ENCODE data around the gene JAGN1. TPM values are rescaled to one million over a fixed set of nuclear protein-coding genes. Genes with fewer than 3 reads are reported as not detected.
A peak's percentile ranks its signal among the peaks of the same experiment; 100 is the strongest.

The JAGN1 gene
- total and polyA plus RNA-seq, 4 experiments from 2014 or later: 26.5 to 48.3 (median 35.0) TPM

GRCh38 chr3:9903238-9903624, 12.8 kb downstream of the JAGN1 start:
- Histone ChIP-seq H3K27me3 (ENCODE audit: insufficient read depth, low read length) (no peaks in the 10 kb centered on the region), H3K36me3 (ENCODE audit: insufficient read depth, low read length) (no peaks in the 10 kb centered on the region), H3K9me3 (ENCODE audit: control insufficient read depth in 1 of 2, low read length in 2 of 2) (no peaks in the 10 kb centered on the region), H3K4me3 (ENCODE audit: low read length in 2 of 2) (no peak overlapping the region), H3K4me1 (ENCODE audit: insufficient read depth, low read length) (peaks cover 29% of the 10 kb centered on the region), H3K27ac (ENCODE audit: low read depth, low read length) (no peak overlapping the region)
- intact Hi-C loops (cut with micrococcal nuclease): no loop called here
- no peak for DNase-seq
- H3K27me3 Mint-ChIP-seq: no peaks in the 10 kb centered on the region
- peaks cover 21 to 40% (median 23%) of the 10 kb centered on the region in 4 donors for H3K4me1 Mint-ChIP-seq
- POLR2A ChIA-PET (ENCODE audit: partially characterized antibody): interaction anchor here (1.0 to 5.0 kb wide), 6 partner anchors 10 to 291 kb away, joined by 3 to 40 read pairs (median 16); partner anchors contain the start of genes CRELD1 and JAGN1
- H3K4me3 Mint-ChIP-seq: peak overlapping the region; percentile 45 to 79 (median 72)
- peak overlapping the region in 4 of 7 donors; percentile 17 to 85 (median 46) for H3K27ac Mint-ChIP-seq
- CTCF ChIA-PET (ENCODE audit: partially characterized antibody): interaction anchor here (1.1 to 1.8 kb wide), 3 partner anchors 30 to 54 kb away, joined by 4 read pairs; no protein-coding TSS in a partner anchor
- H3K9me3 Mint-ChIP-seq: no peaks in the 10 kb centered on the region
- H3K36me3 Mint-ChIP-seq: no peaks in the 10 kb centered on the region

- H3K4me1 Mint-ChIP-seq: peaks cover 19 to 33% (median 26%) of the 10 kb centered on the region in 4 donors
- no peak for DNase-seq
- no peaks in the 10 kb centered on the region for H3K27me3 ChIP-seq (ENCODE audit: insufficient read depth, low read length)
- H3K36me3 Mint-ChIP-seq: no peaks in the 10 kb centered on the region
- ChIA-PET CTCF (ENCODE audit: partially characterized antibody) (interaction anchor here (1.8 kb wide), 1 partner anchor 29 kb away, joined by 4 read pairs; no protein-coding TSS in a partner anchor), POLR2A (ENCODE audit: partially characterized antibody) (interaction anchor here (4.0 to 5.0 kb wide), 2 partner anchors 12 to 28 kb away, joined by 30 to 40 read pairs; partner anchors contain the start of genes CRELD1 and JAGN1)
- no peaks in the 10 kb centered on the region for H3K27me3 Mint-ChIP-seq
- H3K27ac ChIP-seq (ENCODE audit: low read depth, low read length): no peak overlapping the region
- no peaks in the 10 kb centered on the region for H3K9me3 ChIP-seq (ENCODE audit: control insufficient read depth in 1 of 2, low read length in 2 of 2)
- intact Hi-C loops (cut with micrococcal nuclease): no loop called here
- no peaks in the 10 kb centered on the region for H3K36me3 ChIP-seq (ENCODE audit: insufficient read depth, low read length)
- peak overlapping the region in 2 of 8 donors; percentile 43 to 59 for H3K4me3 Mint-ChIP-seq
- H3K4me1 ChIP-seq (ENCODE audit: insufficient read depth, low read length): peaks cover 32% of the 10 kb centered on the region
- no peak overlapping the region for H3K4me3 ChIP-seq (ENCODE audit: low read length in 2 of 2)
- H3K27ac Mint-ChIP-seq: peak overlapping the region in 3 of 7 donors; percentile 9 to 84 (median 64)
- H3K9me3 Mint-ChIP-seq: no peaks in the 10 kb centered on the region
Measured at GRCh38 chr3:9903904-9904303, 13.5 kb downstream of the JAGN1 start.

GRCh38 chr3:9906480-9906879, 16.1 kb downstream of the JAGN1 start:
- H3K36me3 Mint-ChIP-seq: no peaks in the 10 kb centered on the region
- intact Hi-C loops (cut with micrococcal nuclease): no loop called here
- no peaks in the 10 kb centered on the region for H3K27me3 ChIP-seq (ENCODE audit: insufficient read depth, low read length)
- no peaks in the 10 kb centered on the region for H3K27me3 Mint-ChIP-seq
- H3K4me3 Mint-ChIP-seq: no peak overlapping the region
- peaks cover 21 to 41% (median 33%) of the 10 kb centered on the region in 4 donors for H3K4me1 Mint-ChIP-seq
- POLR2A ChIA-PET (ENCODE audit: partially characterized antibody): interaction anchor here (1.0 to 1.3 kb wide), 2 partner anchors 15 to 27 kb away, joined by 3 read pairs; partner anchors contain the start of gene CRELD1
- H3K9me3 ChIP-seq (ENCODE audit: control insufficient read depth in 1 of 2, low read length in 2 of 2): no peaks in the 10 kb centered on the region
- no peak overlapping the region for H3K27ac Mint-ChIP-seq
- CTCF ChIA-PET (ENCODE audit: partially characterized antibody): interaction anchor here (1.1 kb wide), 1 partner anchor 40 kb away, joined by 5 read pairs; no protein-coding TSS in a partner anchor
- H3K36me3 ChIP-seq (ENCODE audit: insufficient read depth, low read length): no peaks in the 10 kb centered on the region
- no peak overlapping the region for H3K27ac ChIP-seq (ENCODE audit: low read depth, low read length)
- DNase-seq: no peak
- no peak overlapping the region for H3K4me3 ChIP-seq (ENCODE audit: low read length in 2 of 2)
- peaks cover 37% of the 10 kb centered on the region for H3K4me1 ChIP-seq (ENCODE audit: insufficient read depth, low read length)
- H3K9me3 Mint-ChIP-seq: no peaks in the 10 kb centered on the region

DNA sequence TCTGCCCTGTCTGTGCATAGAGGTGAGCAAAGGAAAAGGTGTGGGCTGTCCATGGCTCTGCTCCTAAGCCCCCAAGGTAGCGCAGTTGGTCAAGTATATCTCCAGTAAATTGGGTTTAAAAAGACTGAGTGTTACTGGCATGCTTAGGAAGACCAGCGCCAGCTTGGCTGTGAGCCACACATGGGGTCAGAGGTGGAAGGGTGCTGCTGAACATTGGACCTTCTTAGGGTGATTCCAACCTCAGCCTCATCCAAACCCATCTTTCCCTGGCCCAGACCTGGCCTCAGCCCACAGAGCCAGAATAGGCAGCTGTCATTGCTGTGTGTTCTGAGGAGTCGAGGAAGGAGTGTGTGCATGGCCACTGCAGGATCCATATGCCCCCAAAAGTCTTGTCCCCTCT, 17.9 kb downstream of the JAGN1 start:
- Mint-ChIP-seq H3K9me3 (no peaks in the 10 kb centered on the region), H3K4me1 (peaks cover 16 to 37% (median 28%) of the 10 kb centered on the region in 4 donors), H3K27ac (no peak overlapping the region), H3K36me3 (no peaks in the 10 kb centered on the region), H3K27me3 (peaks cover 0 to 2% of the 10 kb centered on the region in 2 donors), H3K4me3 (no peak overlapping the region)
- Histone ChIP-seq H3K9me3 (ENCODE audit: control insufficient read depth in 1 of 2, low read length in 2 of 2) (no peaks in the 10 kb centered on the region), H3K27ac (ENCODE audit: low read depth, low read length) (no peak overlapping the region), H3K4me1 (ENCODE audit: insufficient read depth, low read length) (peaks cover 34% of the 10 kb centered on the region), H3K4me3 (ENCODE audit: low read length in 2 of 2) (no peak overlapping the region), H3K27me3 (ENCODE audit: insufficient read depth, low read length) (no peaks in the 10 kb centered on the region), H3K36me3 (ENCODE audit: insufficient read depth, low read length) (no peaks in the 10 kb centered on the region)
- intact Hi-C loops (cut with micrococcal nuclease): no loop called here
- ChIA-PET CTCF (ENCODE audit: partially characterized antibody) (no interaction called here), POLR2A (ENCODE audit: partially characterized antibody) (interaction anchor here (2.6 kb wide), 1 partner anchor 25 kb away, joined by 6 read pairs; no protein-coding TSS in a partner anchor)
- no peak for DNase-seq

DNA sequence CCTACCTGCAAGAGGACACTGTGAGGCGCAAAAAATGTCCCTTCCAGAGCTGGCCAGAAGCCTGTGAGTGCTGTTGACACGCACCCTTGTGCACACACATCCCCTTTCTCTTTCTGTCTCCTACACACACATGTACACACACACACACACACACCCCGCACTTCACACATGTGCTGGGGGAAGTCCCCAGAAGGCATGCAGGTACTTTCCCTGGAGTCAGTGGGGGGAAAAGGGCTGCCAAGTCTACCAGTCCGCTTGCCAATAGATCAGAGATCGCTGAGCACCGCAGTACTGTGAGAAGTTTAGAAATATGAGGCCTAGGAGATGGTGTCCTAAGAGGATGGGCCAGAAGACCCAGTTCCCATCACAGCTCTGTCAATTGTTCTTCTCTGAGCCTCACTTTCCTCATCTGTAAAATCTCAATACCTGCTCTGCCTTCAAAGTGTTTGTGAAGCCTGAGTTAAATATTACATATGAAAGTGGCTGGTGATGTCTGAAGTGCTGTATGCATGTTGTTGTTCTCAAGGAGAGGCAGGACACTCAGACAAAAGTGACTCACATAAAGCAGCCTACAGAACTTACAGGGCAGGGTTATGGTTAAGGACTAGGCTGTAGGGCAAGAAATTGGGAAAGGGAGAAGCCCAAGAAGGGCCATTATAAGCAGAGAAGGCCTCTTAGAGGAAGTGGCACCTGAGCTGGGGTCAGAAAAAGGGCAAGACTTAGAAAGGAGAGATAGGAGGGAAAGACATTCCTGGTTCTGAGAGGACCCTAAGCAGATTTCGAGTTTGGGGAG, 19.0 kb downstream of the JAGN1 start:
- Mint-ChIP-seq H3K27ac (peak overlapping the region in 5 of 7 donors; percentile 31 to 66 (median 60)), H3K4me1 (peaks cover 14 to 34% (median 23%) of the 10 kb centered on the region in 4 donors), H3K27me3 (peaks cover 0 to 2% of the 10 kb centered on the region in 2 donors), H3K4me3 (no peak overlapping the region), H3K36me3 (no peaks in the 10 kb centered on the region), H3K9me3 (no peaks in the 10 kb centered on the region)
- peak in 1 of 5 donors; percentile 60 for DNase-seq
- Histone ChIP-seq H3K27ac (ENCODE audit: low read depth, low read length) (no peak overlapping the region), H3K27me3 (ENCODE audit: insufficient read depth, low read length) (no peaks in the 10 kb centered on the region), H3K9me3 (ENCODE audit: control insufficient read depth in 1 of 2, low read length in 2 of 2) (no peaks in the 10 kb centered on the region), H3K36me3 (ENCODE audit: insufficient read depth, low read length) (no peaks in the 10 kb centered on the region), H3K4me3 (ENCODE audit: low read length in 2 of 2) (no peak overlapping the region), H3K4me1 (ENCODE audit: insufficient read depth, low read length) (peaks cover 30% of the 10 kb centered on the region)
- ChIA-PET CTCF (ENCODE audit: partially characterized antibody) (no interaction called here), POLR2A (ENCODE audit: partially characterized antibody) (interaction anchor here (1.2 to 2.6 kb wide), 2 partner anchors 12 to 24 kb away, joined by 3 to 6 read pairs; no protein-coding TSS in a partner anchor)
- intact Hi-C loops (cut with micrococcal nuclease): no loop called here

- DNase-seq: no peak
- no peak overlapping the region for H3K4me3 ChIP-seq (ENCODE audit: low read length in 2 of 2)
- intact Hi-C loops (cut with micrococcal nuclease): loop anchor here (2.0 kb wide), 1 partner anchor 21 kb away; the partner anchor contains the start of gene JAGN1
- Mint-ChIP-seq H3K36me3 (no peaks in the 10 kb centered on the region), H3K27ac (peak overlapping the region in 3 of 7 donors; percentile 43 to 87 (median 72)), H3K4me3 (peak overlapping the region in 6 of 8 donors; percentile 6 to 69 (median 58)), H3K27me3 (peaks cover 0 to 2% of the 10 kb centered on the region in 2 donors), H3K4me1 (peaks cover 19 to 38% (median 27%) of the 10 kb centered on the region in 4 donors), H3K9me3 (no peaks in the 10 kb centered on the region)
- ChIA-PET CTCF (ENCODE audit: partially characterized antibody) (interaction anchor here (1.0 to 4.4 kb wide), 7 partner anchors 9 to 35 kb away, joined by 3 to 22 read pairs (median 4); partner anchors contain the start of genes CRELD1 and JAGN1), POLR2A (ENCODE audit: partially characterized antibody) (interaction anchor here (1.6 to 6.5 kb wide), 6 partner anchors 10 to 40 kb away, joined by 4 to 53 read pairs (median 10); partner anchors contain the start of genes CRELD1, IL17RE, JAGN1 and PRRT3)
- H3K27me3 ChIP-seq (ENCODE audit: insufficient read depth, low read length): no peaks in the 10 kb centered on the region
- no peaks in the 10 kb centered on the region for H3K36me3 ChIP-seq (ENCODE audit: insufficient read depth, low read length)
- H3K9me3 ChIP-seq (ENCODE audit: control insufficient read depth in 1 of 2, low read length in 2 of 2): no peaks in the 10 kb centered on the region
- no peak overlapping the region for H3K27ac ChIP-seq (ENCODE audit: low read depth, low read length)
- peaks cover 41% of the 10 kb centered on the region for H3K4me1 ChIP-seq (ENCODE audit: insufficient read depth, low read length)
Measured at GRCh38 chr3:9911863-9912262, 21.5 kb downstream of the JAGN1 start.

All from CD4-positive, alpha-beta memory T cell (primary cell).